Ramos (cell line): Measurements from ENCODE around the gene LIN28A.

Source experiments
- in situ Hi-C: fragments of 300-500 bp; cut with MboI; formaldehyde crosslinking; loops from one replicate; pipeline ENCODE4 v1.14.3; 2022; ENCODE audit warnings: low sequenced_read_pairs; ENCODE audit not compliant: unreplicated experiment

The LIN28A gene

GRCh38 chr1:26476958-26477357 is 66.3 kb downstream of the LIN28A start:
- in situ Hi-C loops = no loop called here

- in situ Hi-C loops = no loop called here
Observed at GRCh38 chr1:26477446-26478152, 67.0 kb downstream of the LIN28A start.

GRCh38 chr1:26478159-26478558 is 67.5 kb downstream of the LIN28A start:
- in situ Hi-C loops = no loop called here

DNA sequence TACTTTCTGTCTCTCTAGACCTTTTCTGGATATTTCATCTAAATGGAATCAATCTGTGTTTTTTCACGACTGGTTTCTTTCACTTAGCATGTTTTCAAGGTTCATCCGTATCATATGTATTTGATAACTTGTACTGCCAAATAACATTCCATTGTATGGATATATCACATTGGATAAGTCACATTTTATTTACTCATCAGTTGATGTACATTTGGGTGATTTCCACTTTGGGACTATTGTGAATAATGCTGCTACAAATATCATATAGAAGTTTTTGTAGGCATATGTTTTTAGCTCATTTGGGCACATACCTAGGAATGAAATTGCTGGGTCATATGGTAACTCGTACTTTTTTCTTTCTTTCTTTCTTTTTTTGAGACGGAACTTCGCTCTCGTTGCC is 68.4 kb downstream of the LIN28A start:
- in situ Hi-C loops = no loop called here
